Upper lobe of left lung (tissue), 6 donors: ENCODE measurements around the gene COMMD3. TPM values are rescaled to one million over a fixed set of nuclear protein-coding genes. Genes with fewer than 3 reads are reported as not detected.
A peak's percentile ranks its signal among the peaks of the same experiment; 100 is the strongest.

Experiments
- ATAC-seq, 2 donors: fragments of 200-7000 bp; cut with Tn5 transposase; one replicate each; pipeline ENCODE4 v1.9.1; 2022; ENCODE audit warnings: mild to moderate bottlenecking in 2 of 2, moderate library complexity in 2 of 2; ENCODE audit not compliant: low FRiP score in 2 of 2
- DNase-seq, 2 donors: peaks; one replicate each; pipeline ENCODE4 v3.0.0-alpha.2; 2019 to 2020
- H3K27ac ChIP-seq, 4 donors: fragments of 200-600 bp; sonication (generic); one replicate each; pipeline ENCODE4 v1.5.1; 2016 to 2019
- H3K27me3 ChIP-seq, 4 donors: fragments of 200-600 bp; sonication (generic); one replicate each; pipeline ENCODE4 v1.5.1; 2017 to 2019
- H3K36me3 ChIP-seq, 4 donors: fragments of 200-600 bp; sonication (generic); one replicate each; pipeline ENCODE4 v1.5.1; 2016 to 2019
- H3K4me1 ChIP-seq, 4 donors: fragments of 200-600 bp; sonication (generic); one replicate each; pipeline ENCODE4 v1.5.1; 2018 to 2019
- H3K4me3 ChIP-seq, 4 donors: fragments of 200-600 bp; sonication (generic); one replicate each; pipeline ENCODE4 v1.5.1; 2017 to 2019; ENCODE audit warnings: mild to moderate bottlenecking in 2 of 4, moderate library complexity in 1 of 4
- H3K9me3 ChIP-seq, 4 donors: fragments of 200-600 bp; sonication (generic); one replicate each; pipeline ENCODE4 v1.5.1; 2018 to 2019
- CTCF ChIP-seq, 6 experiments: fragments of 450-650 bp in 4 of 6; fragments of 200-600 bp in 2 of 6; sonication (generic) in 2 of 6; IDR thresholded peaks; one replicate each; pipeline ENCODE4 v1.5.1; 2016 to 2019; ENCODE audit warnings: antibody characterized with exemption in 6 of 6
- EP300 ChIP-seq, 4 donors: sonication (generic); formaldehyde crosslinking; IDR thresholded peaks; one replicate each; pipeline ENCODE4 v1.5.1; 2017; ENCODE audit warnings: antibody characterized with exemption in 4 of 4, control low read depth in 2 of 4
- POLR2A ChIP-seq, 4 donors: fragments of 450-650 bp; IDR thresholded peaks; one replicate each; pipeline ENCODE4 v1.5.1; 2016 to 2017; ENCODE audit warnings: antibody characterized with exemption in 4 of 4, mild to moderate bottlenecking in 2 of 4
- POLR2AphosphoS5 ChIP-seq, 2 donors: sonication (generic); formaldehyde crosslinking; IDR thresholded peaks; one replicate each; pipeline ENCODE4 v1.5.1; 2017; ENCODE audit warnings: antibody characterized with exemption in 2 of 2
- whole genome bisulfite sequencing, 2 donors: methylation state at CpG; one replicate each; pipeline ENCODE4 v1.1.5; 2017 to 2018; 5-methylcytosine and 5-hydroxymethylcytosine counted together
- total RNA-seq, 6 donors: library from RNA; depleted of rRNA in 4 of 6; stranded (reverse); fragments of >200 nt in 4 of 6; gene quantifications; one replicate each; pipeline versions ENCODE4 v1.1.0 to v1.2.1, GENCODE V29; 2016 to 2021
- donor health status: DM: no; HTN: no; CAD: no; lungs with moderate emphysema.
- donor health status: DM: no; HTN: yes; CAD: no; lungs with severe emphysema.

Gene COMMD3
- total RNA-seq, 6 donors from 2014 or later: 11.0 to 312 (median 39.6) TPM

- TF ChIP-seq POLR2A (IDR thresholded peaks at IDR 0.05): peak in 1 of 4 donors; percentile 19
- no peak for TF ChIP-seq EP300 (IDR thresholded peaks at IDR 0.05)
- TF ChIP-seq CTCF (IDR thresholded peaks at IDR 0.05): peak in 4 of 6 experiments; percentile 28 to 73 (median 48)
- peak; percentile 18 to 49 for TF ChIP-seq POLR2AphosphoS5 (IDR thresholded peaks at IDR 0.05)
- H3K27ac ChIP-seq: no peak overlapping the region
- ATAC-seq: peak; percentile 61 to 85
- H3K36me3 ChIP-seq: peaks cover 0 to under 1% (median 0%) of the 10 kb centered on the region in 4 donors
- H3K9me3 ChIP-seq: peaks cover 0 to 6% (median 0%) of the 10 kb centered on the region in 4 donors
- H3K4me3 ChIP-seq: peak overlapping the region; percentile 18 to 56 (median 44)
- DNase-seq: peak; percentile 40 to 87
- WGBS, 2 donors: 3 to 5% methylated on average over 21 to 61 of the region's 71 CpGs
- peaks cover 33 to 46% (median 38%) of the 10 kb centered on the region in 4 donors for H3K4me1 ChIP-seq
- H3K27me3 ChIP-seq: peaks cover 2 to 53% (median 40%) of the 10 kb centered on the region in 4 donors
These were observed 19.2 kb downstream of the COMMD3 start for GRCh38 chr10:22335173-22335933.

- peaks cover 2 to 74% (median 48%) of the 10 kb centered on the region in 4 donors for H3K27me3 ChIP-seq
- ATAC-seq (no peak), DNase-seq (no peak)
- H3K4me1 ChIP-seq: peaks cover 35 to 47% (median 44%) of the 10 kb centered on the region in 4 donors
- no peak overlapping the region for H3K4me3 ChIP-seq
- H3K27ac ChIP-seq: no peak overlapping the region
- WGBS, 2 donors: 18 to 27% methylated on average over 9 of the region's 9 CpGs
- H3K36me3 ChIP-seq: no peaks in the 10 kb centered on the region
- TF ChIP-seq CTCF (IDR thresholded peaks at IDR 0.05) (no peak), EP300 (IDR thresholded peaks at IDR 0.05) (no peak), POLR2A (IDR thresholded peaks at IDR 0.05) (no peak), POLR2AphosphoS5 (IDR thresholded peaks at IDR 0.05) (no peak)
- peaks cover 0 to 6% (median 0%) of the 10 kb centered on the region in 4 donors for H3K9me3 ChIP-seq
These were observed 22.2 kb downstream of the COMMD3 start for GRCh38 chr10:22338185-22338900.

DNA sequence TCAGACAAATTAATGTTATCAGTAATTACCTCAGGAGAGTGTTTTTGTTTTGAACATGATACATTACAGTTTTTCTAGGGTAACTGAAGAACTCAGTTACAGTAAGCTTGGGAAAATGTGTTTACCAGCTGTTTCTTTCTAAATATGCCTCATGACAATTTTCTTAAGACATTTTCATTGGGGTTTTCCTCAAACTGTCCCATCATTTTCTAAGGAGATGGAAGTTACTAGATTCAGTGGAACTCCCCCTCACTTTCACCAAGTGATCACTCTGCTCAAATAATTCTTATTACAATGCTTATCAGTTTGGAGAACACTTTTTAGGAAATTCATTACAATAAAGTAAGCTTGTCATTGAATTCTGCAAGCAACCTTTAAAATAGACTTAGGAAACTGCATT, 22.7 kb downstream of the COMMD3 start:
- no peak for ATAC-seq
- peaks cover 2 to 78% (median 48%) of the 10 kb centered on the region in 4 donors for H3K27me3 ChIP-seq
- peaks cover 0 to 5% (median 0%) of the 10 kb centered on the region in 4 donors for H3K9me3 ChIP-seq
- peaks cover 35 to 45% (median 39%) of the 10 kb centered on the region in 4 donors for H3K4me1 ChIP-seq
- H3K27ac ChIP-seq: no peak overlapping the region
- H3K36me3 ChIP-seq: no peaks in the 10 kb centered on the region
- H3K4me3 ChIP-seq: no peak overlapping the region
- TF ChIP-seq CTCF (IDR thresholded peaks at IDR 0.05) (no peak), POLR2AphosphoS5 (IDR thresholded peaks at IDR 0.05) (no peak), EP300 (IDR thresholded peaks at IDR 0.05) (no peak), POLR2A (IDR thresholded peaks at IDR 0.05) (no peak)
- DNase-seq: no peak

GRCh38 chr10:22339761-22340328, 23.7 kb downstream of the COMMD3 start:
- ATAC-seq: no peak

More at GRCh38 chr10:22339761-22340328, 23.7 kb downstream of the COMMD3 start:
- Histone ChIP-seq H3K4me1 (peaks cover 30 to 36% (median 31%) of the 10 kb centered on the region in 4 donors), H3K27ac (peak overlapping the region; percentile 91 to 99 (median 96)), H3K27me3 (peaks cover 2 to 77% (median 46%) of the 10 kb centered on the region in 4 donors), H3K4me3 (peak overlapping the region in 3 of 4 donors; percentile 57 to 73 (median 67)), H3K9me3 (no peaks in the 10 kb centered on the region), H3K36me3 (no peaks in the 10 kb centered on the region)
- 1 to 2% methylated on average over 13 of the region's 13 CpGs for WGBS, 2 donors
- TF ChIP-seq POLR2A (IDR thresholded peaks at IDR 0.05) (no peak), EP300 (IDR thresholded peaks at IDR 0.05) (no peak), POLR2AphosphoS5 (IDR thresholded peaks at IDR 0.05) (no peak), CTCF (IDR thresholded peaks at IDR 0.05) (no peak)
- no peak for DNase-seq
